ENCODE results near the gene KCNK4. TPM values are rescaled to one million over a fixed set of nuclear protein-coding genes. Genes with fewer than 3 reads are reported as not detected.

KCNK4 gene
- polyA plus RNA-seq, 3 donors: 0.06 TPM; not detected in 2

DNA sequence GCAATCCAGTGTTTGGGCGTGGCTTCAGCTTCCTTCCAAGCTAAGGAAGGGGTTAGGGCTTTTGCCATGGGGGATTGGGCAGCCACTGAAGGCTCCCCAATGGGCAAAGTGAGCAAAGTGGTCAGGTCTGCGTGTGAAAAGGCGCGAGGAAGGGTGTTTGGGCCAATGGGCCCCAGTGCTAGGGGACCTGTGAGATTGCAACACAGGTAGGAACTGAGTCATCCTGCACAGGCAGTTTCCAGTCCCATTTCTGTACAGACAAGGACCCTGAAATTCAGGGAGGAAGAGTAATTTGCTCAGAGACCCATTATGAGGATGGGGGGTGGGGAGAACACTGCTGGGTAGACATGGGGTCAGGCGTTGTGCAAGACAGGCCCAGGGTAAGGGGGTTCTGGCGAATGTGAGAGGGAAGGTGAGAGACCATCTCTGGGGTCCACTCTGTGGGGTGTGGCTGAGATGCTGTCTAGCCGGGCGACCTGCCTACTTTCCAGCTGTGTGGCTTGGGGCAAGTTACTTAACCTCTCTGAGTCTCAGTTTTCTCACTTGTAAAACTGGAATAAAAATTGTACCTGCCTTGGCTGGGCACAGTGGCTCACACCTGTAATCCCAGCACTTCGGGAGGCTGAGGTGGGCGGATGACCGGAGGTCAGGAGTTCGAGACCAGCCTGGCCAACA is 56.2 kb downstream of the KCNK4 start:
- DNase-seq: no peak

DNA sequence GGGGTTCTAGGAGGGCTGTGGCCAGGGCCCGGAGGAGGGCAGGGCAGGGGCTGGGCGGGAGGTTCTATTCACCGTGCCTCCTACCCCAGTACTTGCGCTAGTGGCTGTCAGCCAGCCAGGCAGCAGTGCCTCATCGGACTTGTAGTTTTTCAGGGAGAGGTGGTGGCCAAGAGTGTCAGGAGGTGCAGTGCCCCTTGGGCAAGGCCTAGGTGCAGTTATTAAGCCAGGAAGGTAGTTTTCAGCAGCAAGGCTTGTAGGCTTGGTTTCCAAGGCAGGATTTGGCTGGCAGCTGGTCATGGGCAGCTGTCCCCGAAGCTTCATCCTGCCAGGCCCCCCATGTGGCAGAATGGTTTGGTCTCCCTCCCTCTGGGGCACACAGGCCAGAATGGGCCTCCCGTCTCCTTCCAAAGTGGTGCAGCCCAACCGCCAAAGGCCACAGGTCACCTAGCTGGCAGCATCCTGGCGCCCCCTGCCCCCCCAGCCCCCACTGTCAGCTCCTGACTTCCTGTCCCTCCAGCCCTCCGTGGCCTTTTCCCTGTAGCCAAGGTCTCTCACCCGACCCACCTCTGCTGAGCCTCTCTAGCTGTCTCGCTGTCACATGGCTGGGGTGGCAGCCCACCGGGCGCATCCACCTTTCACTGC is 57.4 kb downstream of the KCNK4 start:
- DNase-seq: no peak

DNA sequence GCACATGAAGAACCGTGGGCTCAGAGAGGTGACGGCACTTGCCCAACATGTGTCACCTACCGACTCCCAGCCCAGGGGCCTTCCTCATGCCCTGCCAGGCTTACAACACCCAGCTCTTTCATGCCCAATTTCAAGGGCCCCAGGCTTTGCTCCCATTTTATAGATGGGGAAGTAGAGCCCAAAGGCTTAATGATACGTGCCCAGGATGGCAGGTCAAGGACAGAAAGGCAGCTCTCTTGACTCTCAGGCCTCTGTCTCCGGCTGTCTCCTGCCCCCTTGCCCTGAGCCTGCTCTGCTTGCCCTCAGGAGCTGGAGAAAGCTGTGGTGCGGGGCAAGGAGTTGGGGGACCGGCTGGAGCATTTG is 57.9 kb downstream of the KCNK4 start:
- DNase-seq: no peak

GRCh38 chr11:64349404-64349803 is 58.3 kb downstream of the KCNK4 start:
- no peak for DNase-seq

Other genes starting within 250 kb of the KCNK4 start
- 10 to 100 TPM; 15.2 to 18.9 (median 16.1) TPM for gene MACROD1, start 125.2 kb upstream of the KCNK4 start, polyA plus RNA-seq (ENCODE audit: insufficient read length in 3 of 3)
- gene STIP1, start 105.1 kb upstream of the KCNK4 start, polyA plus RNA-seq (ENCODE audit: insufficient read length in 3 of 3): 100 to 1,000 TPM; 165 to 203 (median 189) TPM
- gene FERMT3, start 84.6 kb upstream of the KCNK4 start, polyA plus RNA-seq (ENCODE audit: insufficient read length in 3 of 3): 1 to 10 TPM; 4.7 to 7.5 (median 5.9) TPM
- 10 to 100 TPM; 50.9 to 53.4 (median 51.8) TPM for gene TRPT1, start 65.1 kb upstream of the KCNK4 start, polyA plus RNA-seq (ENCODE audit: insufficient read length in 3 of 3)
- gene NUDT22, start 65.0 kb upstream of the KCNK4 start, polyA plus RNA-seq (ENCODE audit: insufficient read length in 3 of 3): 10 to 100 TPM; 27.9 to 34.4 (median 30.1) TPM
- 10 to 100 TPM; 63.7 to 79.3 (median 69.9) TPM for gene DNAJC4, start 60.8 kb upstream of the KCNK4 start, polyA plus RNA-seq (ENCODE audit: insufficient read length in 3 of 3)
- 100 to 1,000 TPM in 1 of 3 donors, 10 to 100 TPM in 2; 92.3 to 102 (median 92.6) TPM for gene VEGFB, start 56.7 kb upstream of the KCNK4 start, polyA plus RNA-seq (ENCODE audit: insufficient read length in 3 of 3)
- 100 to 1,000 TPM in 2 of 3 donors, 10 to 100 TPM in 1; 98.7 to 122 (median 101) TPM for gene FKBP2, start 50.2 kb upstream of the KCNK4 start, polyA plus RNA-seq (ENCODE audit: insufficient read length in 3 of 3)
- gene PPP1R14B, start 44.4 kb upstream of the KCNK4 start, polyA plus RNA-seq (ENCODE audit: insufficient read length in 3 of 3): 10 to 100 TPM; 66.6 to 98.3 (median 90.5) TPM
- 10 to 100 TPM; 13.7 to 17.7 (median 15.8) TPM for gene PLCB3, start 39.8 kb upstream of the KCNK4 start, polyA plus RNA-seq (ENCODE audit: insufficient read length in 3 of 3)
- 10 to 100 TPM; 51.8 to 67.3 (median 61.2) TPM for gene BAD, start 6.6 kb upstream of the KCNK4 start, polyA plus RNA-seq (ENCODE audit: insufficient read length in 3 of 3)
- 10 to 100 TPM; 44.0 to 46.2 (median 45.3) TPM for gene GPR137, start 5.5 kb upstream of the KCNK4 start, polyA plus RNA-seq (ENCODE audit: insufficient read length in 3 of 3)
- not detected for gene CATSPERZ, start 9.1 kb downstream of the KCNK4 start, polyA plus RNA-seq (ENCODE audit: insufficient read length in 3 of 3)
- 10 to 100 TPM; 27.9 to 34.5 (median 30.8) TPM for gene ESRRA, start 14.2 kb downstream of the KCNK4 start, polyA plus RNA-seq (ENCODE audit: insufficient read length in 3 of 3)
- gene TRMT112, start 26.3 kb downstream of the KCNK4 start, polyA plus RNA-seq (ENCODE audit: insufficient read length in 3 of 3): 100 to 1,000 TPM; 242 to 262 (median 252) TPM
- 100 to 1,000 TPM; 205 to 244 (median 225) TPM for gene PRDX5, start 26.8 kb downstream of the KCNK4 start, polyA plus RNA-seq (ENCODE audit: insufficient read length in 3 of 3)
- gene CCDC88B, start 48.9 kb downstream of the KCNK4 start, polyA plus RNA-seq (ENCODE audit: insufficient read length in 3 of 3): 1 to 10 TPM; 3.2 to 4.0 (median 3.4) TPM
- gene RPS6KA4, start 67.9 kb downstream of the KCNK4 start, polyA plus RNA-seq (ENCODE audit: insufficient read length in 3 of 3): 10 to 100 TPM; 13.2 to 15.7 (median 14.7) TPM

Data from renal pelvis (tissue), 4 donors.